K562 (cell line): ENCODE results near the gene DNAH3. TPM values are rescaled to one million over a fixed set of nuclear protein-coding genes. Genes with fewer than 3 reads are reported as not detected.

Experiments used
- ATAC-seq: fragments of 200-7000 bp; cut with Tn5 transposase; 3 replicates; pipeline ENCODE4 v1.9.1; 2020; ENCODE audit warnings: moderate library complexity
- BruUV-seq: library from RNA; stranded (reverse); fragments of 400-500 nt; replicated peaks from 2 replicates; lab custom pipeline; 2021; lab: Mats Ljungman, UMichigan
- CTCF ChIA-PET: fragments of 300-600 bp; formaldehyde crosslinking; extraction: SDS; loops from one replicate; lab custom pipeline; 2021; ENCODE audit warnings: low intra/inter-chr PET ratio; lab: Yijun Ruan, JAX
- POLR2A ChIA-PET: fragments of 300-600, 350-650 bp; sonication (Branson Sonifier 250); formaldehyde crosslinking; extraction: SDS; loops from one replicate; lab custom pipeline; 2021; ENCODE audit warnings: antibody characterized with exemption, inconsistent platforms; lab: Yijun Ruan, JAX
- DNase-seq, 4 experiments: peaks; one replicate each; pipeline versions ENCODE4 v3.0.0 to v3.0.0-alpha.2; 2011 to 2018; ENCODE audit warnings: low spot score in 3 of 4, mixed read lengths in 3 of 4; ENCODE audit errors: extremely low read depth in 1 of 4
- FAIRE-seq: peaks from 2 replicates; lab custom pipeline; 2011; peaks lifted over from hg19 to GRCh38; lab: Jason Lieb, UNC
- H2AFZ ChIP-seq: 2 replicates; pipeline ENCODE4 v1.6.0; 2011; ENCODE audit warnings: low read depth, low read length, control low read depth, inconsistent platforms
- H3K27ac ChIP-seq: fragments of 200-600 bp; 3 replicates; pipeline ENCODE4 v1.8.0; 2011; ENCODE audit warnings: low read depth, mild to moderate bottlenecking, control low read depth, inconsistent platforms, low read length, moderate library complexity, mixed read lengths; ENCODE audit errors: extremely low read depth
- H3K27me3 ChIP-seq, 2 experiments: fragments of 300-600 bp in 1 of 2; 2 replicates in 1 of 2; 3 replicates in 1 of 2; pipeline versions ENCODE4 v1.6.0 to v1.8.0; 2011; ENCODE audit warnings: inconsistent platforms in 2 of 2, low read length in 2 of 2, mild to moderate bottlenecking in 1 of 2, mixed read lengths in 1 of 2, moderate library complexity in 1 of 2; ENCODE audit not compliant: control insufficient read depth in 2 of 2, insufficient read depth in 2 of 2
- H3K36me3 ChIP-seq: fragments of 300-600 bp; 3 replicates; pipeline ENCODE4 v1.8.0; 2011; ENCODE audit warnings: mild to moderate bottlenecking, low read length, inconsistent platforms; ENCODE audit not compliant: control insufficient read depth, insufficient read depth
- H3K4me1 ChIP-seq, 2 experiments: fragments of 200-600 bp in 1 of 2; replicated peaks in 1 of 2; 2 replicates in 1 of 2; 3 replicates in 1 of 2; pipeline versions ENCODE4 v1.5.1 to v1.8.0; 2011; ENCODE audit warnings: inconsistent platforms in 2 of 2, low read length in 2 of 2, mild to moderate bottlenecking in 1 of 2, mixed read lengths in 1 of 2, moderate library complexity in 1 of 2; ENCODE audit not compliant: control insufficient read depth in 2 of 2, insufficient read depth in 2 of 2
- H3K4me2 ChIP-seq: 2 replicates; pipeline ENCODE4 v1.6.1; 2011; ENCODE audit warnings: low read length, control low read depth, inconsistent platforms, mixed read lengths; ENCODE audit not compliant: insufficient read depth
- H3K4me3 ChIP-seq: fragments of 200-600 bp; sonication (generic), shearing (Covaris generic); 2 replicates; pipeline ENCODE4 v1.5.1; 2016; ENCODE audit warnings: control low read depth, inconsistent platforms
- H3K79me2 ChIP-seq: fragments of 200-600 bp; 3 replicates; pipeline ENCODE4 v1.8.0; 2011; ENCODE audit warnings: low read length, inconsistent platforms; ENCODE audit not compliant: control insufficient read depth, insufficient read depth
- H3K9ac ChIP-seq, 2 experiments: 2 replicates each; pipeline versions ENCODE4 v1.6.0 to v1.6.1; 2011; ENCODE audit warnings: low read depth in 2 of 2, low read length in 2 of 2, control low read depth in 1 of 2, inconsistent platforms in 1 of 2, mild to moderate bottlenecking in 1 of 2, mixed read lengths in 1 of 2; ENCODE audit not compliant: insufficient read depth in 1 of 2
- H3K9me1 ChIP-seq: one replicate; pipeline ENCODE4 v1.6.0; 2011; ENCODE audit warnings: inconsistent platforms, mild to moderate bottlenecking, low read length, moderate library complexity; ENCODE audit not compliant: control insufficient read depth, insufficient read depth
- H3K9me3 ChIP-seq: replicated peaks from 2 replicates; pipeline ENCODE4 v1.5.1; 2011; ENCODE audit warnings: low read depth, low read length, inconsistent platforms; ENCODE audit not compliant: control insufficient read depth, insufficient read depth
- H4K20me1 ChIP-seq: replicated peaks from 2 replicates; pipeline ENCODE4 v1.6.1; 2011; ENCODE audit warnings: low read length, inconsistent platforms, mixed read lengths; ENCODE audit not compliant: control insufficient read depth, insufficient read depth
- ATF7 ChIP-seq: fragments of 450-650 bp; IDR thresholded peaks from 2 replicates; pipeline ENCODE4 v1.7.1; 2014; ENCODE audit warnings: mild to moderate bottlenecking, moderate library complexity
- HNRNPUL1 ChIP-seq: fragments of 200-400 bp; formaldehyde crosslinking; IDR thresholded peaks from 2 replicates; pipeline ENCODE4 v1.6.1; 2017; ENCODE audit warnings: low read length
- YY1 ChIP-seq, 3 experiments: IDR thresholded peaks; 2 replicates each; pipeline ENCODE4 v1.6.1; 2011; ENCODE audit warnings: low read length in 2 of 3, mild to moderate bottlenecking in 2 of 3, moderate library complexity in 2 of 3, borderline replicate concordance in 1 of 3, control low read depth in 1 of 3, low read depth in 1 of 3; ENCODE audit not compliant: insufficient read depth in 3 of 3, insufficient replicate concordance in 2 of 3, control insufficient read depth in 1 of 3, insufficient read length in 1 of 3; ENCODE audit errors: extremely low read depth in 1 of 3
- ZZZ3 ChIP-seq: fragments of 450-650 bp; IDR thresholded peaks from 2 replicates; pipeline ENCODE4 v1.6.1; 2016; ENCODE audit warnings: antibody characterized with exemption, mild to moderate bottlenecking, moderate library complexity
- WGBS: fragments of 100-300 bp; shearing (Covaris generic); methylation state at CpG from one replicate; pipeline ENCODE4 v1.1.6; 2016; ENCODE audit warnings: low coverage, mixed read lengths; ENCODE audit not compliant: insufficient coverage; ENCODE audit errors: missing lambda C conversion rate; 5-methylcytosine and 5-hydroxymethylcytosine counted together
- in situ Hi-C: fragments of 300-500 bp; cut with MboI; formaldehyde crosslinking; loops from 4 replicates; pipeline ENCODE4 v1.15.0; 2018; ENCODE audit warnings: inconsistent platforms, mixed read lengths
- intact Hi-C: fragments of 100-400 bp; cut with micrococcal nuclease; formaldehyde crosslinking; loops from 2 replicates; pipeline ENCODE4 v1.14.2; 2022
- polyA plus RNA-seq, 8 experiments: library from polyadenylated mRNA; depleted of rRNA in 4 of 8; stranded (reverse) in 5 of 8; unstranded in 3 of 8; fragments of >200 nt; fragmentation: Nextera tagmentation in 2 of 8; fragmentation: Illumina TruSeq in 1 of 8; extraction: Ambion mirVana in 2 of 8; extraction: Trizol in 1 of 8; gene quantifications; 2 replicates each; pipeline versions ENCODE4 v1.2.1 to v1.2.3, GENCODE V29; 2011 to 2014; ENCODE audit warnings: inconsistent platforms in 1 of 8, missing spikeins in 1 of 8
- total RNA-seq, 7 experiments: library from RNA; depleted of rRNA in 6 of 7; stranded (reverse); fragments of >200 nt in 6 of 7; fragmentation: Illumina TruSeq in 2 of 7; extraction: Trizol in 2 of 7; gene quantifications; 2 replicates each; pipeline versions ENCODE4 v1.2.1 to v1.2.3, GENCODE V29; 2011 to 2021; ENCODE audit warnings: low replicate concordance in 1 of 7
- TF ChIP-seq, protein P1 (sequence below): sonication (generic); formaldehyde crosslinking; IDR thresholded peaks from 2 replicates; pipeline ENCODE4 v1.8.0; 2022; ENCODE audit warnings: missing genetic modification reagents, mild to moderate bottlenecking, borderline replicate concordance
- TF ChIP-seq, protein P2 (sequence below): sonication (generic); formaldehyde crosslinking; IDR thresholded peaks from 2 replicates; pipeline ENCODE4 v1.8.1; 2023; ENCODE audit warnings: mild to moderate bottlenecking, missing genetic modification reagents

DNAH3 gene
- total and polyA plus RNA-seq, 9 of the 15 experiments (the other 6 are each of a cell fraction or from before 2014, with no cell fraction given): 0.32 to 0.84 (median 0.44) TPM

DNA sequence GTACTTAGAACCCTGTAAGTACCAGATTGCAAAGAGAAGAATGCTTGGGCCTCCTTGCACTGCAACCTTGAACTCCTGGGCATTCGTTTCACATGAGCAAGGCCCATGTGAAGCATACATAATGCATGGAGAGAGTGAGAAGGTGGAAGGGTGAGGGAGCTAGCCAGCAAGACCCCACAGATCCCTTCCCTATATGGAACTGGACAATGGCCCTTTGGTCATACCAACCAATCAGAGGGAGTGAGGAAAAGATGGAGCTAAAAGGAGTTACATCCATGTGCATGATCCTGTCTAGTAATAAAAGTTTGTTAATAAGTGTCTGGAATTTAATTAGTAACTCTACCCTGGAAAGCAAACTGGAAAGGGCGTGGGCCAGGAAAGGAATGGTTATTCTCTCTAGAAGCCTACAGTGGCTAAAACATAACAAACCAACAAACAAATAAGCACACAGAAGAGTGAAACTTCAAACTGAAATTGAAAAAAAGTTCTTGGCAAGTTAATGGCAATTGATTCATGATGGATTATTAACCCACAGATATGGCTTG is 29.6 kb downstream of the DNAH3 start:
- Histone ChIP-seq H3K9me1 (no peaks in the 10 kb centered on the region), H3K79me2 (no peaks in the 10 kb centered on the region), H3K4me3 (no peak overlapping the region), H3K9me3 (peaks cover under 1% of the 10 kb centered on the region), H3K36me3 (no peaks in the 10 kb centered on the region), H3K27ac (no peak overlapping the region), H3K27me3 (no peaks in the 10 kb centered on the region), H3K9ac (no peak overlapping the region), H3K4me1 (peaks cover 0 to 3% of the 10 kb centered on the region in 2 experiments; a peak in 2 of 5 replicates), H3K4me2 (no peak overlapping the region), H4K20me1 (no peaks in the 10 kb centered on the region), H2AFZ (no peak overlapping the region)
- BruUV-seq: no TSS peak
- DNase-seq: no peak
- no peak for FAIRE-seq
- 42% methylated on average over 2 of the region's 2 CpGs for WGBS
- ChIA-PET POLR2A (interaction anchor here (0.6 to 0.8 kb wide), 3 partner anchors 9 to 1498 kb away, joined by 3 read pairs; no protein-coding TSS in a partner anchor), CTCF (no interaction called here)
- in situ Hi-C loops (no loop called here), intact Hi-C loops (no loop called here)
- TF ChIP-seq YY1 (IDR thresholded peaks at IDR 0.05; ENCODE audit: borderline replicate concordance in 1 of 3, control insufficient read depth in 1 of 3, extremely low read depth in 1 of 3, insufficient read depth in 3 of 3, insufficient read length in 1 of 3, insufficient replicate concordance in 2 of 3, low read depth in 1 of 3, low read length in 2 of 3) (no peak), ATF7 (no peak), HNRNPUL1 (no peak), ZZZ3 (no peak)
- TF ChIP-seq, protein P1, sequence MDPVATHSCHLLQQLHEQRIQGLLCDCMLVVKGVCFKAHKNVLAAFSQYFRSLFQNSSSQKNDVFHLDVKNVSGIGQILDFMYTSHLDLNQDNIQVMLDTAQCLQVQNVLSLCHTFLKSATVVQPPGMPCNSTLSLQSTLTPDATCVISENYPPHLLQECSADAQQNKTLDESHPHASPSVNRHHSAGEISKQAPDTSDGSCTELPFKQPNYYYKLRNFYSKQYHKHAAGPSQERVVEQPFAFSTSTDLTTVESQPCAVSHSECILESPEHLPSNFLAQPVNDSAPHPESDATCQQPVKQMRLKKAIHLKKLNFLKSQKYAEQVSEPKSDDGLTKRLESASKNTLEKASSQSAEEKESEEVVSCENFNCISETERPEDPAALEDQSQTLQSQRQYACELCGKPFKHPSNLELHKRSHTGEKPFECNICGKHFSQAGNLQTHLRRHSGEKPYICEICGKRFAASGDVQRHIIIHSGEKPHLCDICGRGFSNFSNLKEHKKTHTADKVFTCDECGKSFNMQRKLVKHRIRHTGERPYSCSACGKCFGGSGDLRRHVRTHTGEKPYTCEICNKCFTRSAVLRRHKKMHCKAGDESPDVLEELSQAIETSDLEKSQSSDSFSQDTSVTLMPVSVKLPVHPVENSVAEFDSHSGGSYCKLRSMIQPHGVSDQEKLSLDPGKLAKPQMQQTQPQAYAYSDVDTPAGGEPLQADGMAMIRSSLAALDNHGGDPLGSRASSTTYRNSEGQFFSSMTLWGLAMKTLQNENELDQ (CRISPR knock-in tag): no peak
- TF ChIP-seq, protein P2, sequence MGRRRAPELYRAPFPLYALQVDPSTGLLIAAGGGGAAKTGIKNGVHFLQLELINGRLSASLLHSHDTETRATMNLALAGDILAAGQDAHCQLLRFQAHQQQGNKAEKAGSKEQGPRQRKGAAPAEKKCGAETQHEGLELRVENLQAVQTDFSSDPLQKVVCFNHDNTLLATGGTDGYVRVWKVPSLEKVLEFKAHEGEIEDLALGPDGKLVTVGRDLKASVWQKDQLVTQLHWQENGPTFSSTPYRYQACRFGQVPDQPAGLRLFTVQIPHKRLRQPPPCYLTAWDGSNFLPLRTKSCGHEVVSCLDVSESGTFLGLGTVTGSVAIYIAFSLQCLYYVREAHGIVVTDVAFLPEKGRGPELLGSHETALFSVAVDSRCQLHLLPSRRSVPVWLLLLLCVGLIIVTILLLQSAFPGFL (CRISPR knock-in tag): no peak
- no peak for ATAC-seq
